GM18909 (cell line): Measurements from ENCODE around the gene PLSCR2.
"Not testable (repeated sequence)": the region's sequence is repeated elsewhere in the genome, so short reads cannot be mapped to it uniquely, and the experiment has no call there.

Source experiments
- ATAC-seq: cut with Tn5 transposase; IDR thresholded peaks from one replicate; pipeline ENCODE4 v1.9.1; 2021; ENCODE audit warnings: mild to moderate bottlenecking; ENCODE audit not compliant: unreplicated experiment, poor library complexity

Gene PLSCR2

GRCh38 chr3:146431240-146431639 lies 38.1 kb downstream of the PLSCR2 start:
- no peak for ATAC-seq

- no peak for ATAC-seq
Observed at GRCh38 chr3:146425341-146425740, 44.0 kb downstream of the PLSCR2 start.

- ATAC-seq: no peak
Observed at GRCh38 chr3:146421819-146422759, 47.3 kb downstream of the PLSCR2 start.

DNA sequence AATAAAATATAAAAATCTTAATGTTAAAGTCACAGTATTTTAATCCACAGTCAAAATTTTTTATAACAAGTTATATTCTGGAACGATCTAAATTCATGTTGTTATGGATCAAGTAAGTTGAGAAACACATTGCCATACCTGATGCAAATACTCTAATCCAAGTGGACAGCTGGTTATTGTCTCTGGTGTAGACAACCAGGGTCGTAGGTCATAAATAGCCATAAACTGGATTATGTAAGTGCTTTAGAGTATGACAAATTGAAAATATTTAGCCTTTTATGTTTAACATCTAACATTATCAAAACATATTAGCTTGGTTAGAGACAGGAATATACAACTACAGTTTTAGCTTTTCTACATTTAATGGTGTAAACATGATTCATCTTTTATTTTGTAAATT lies 53.0 kb downstream of the PLSCR2 start:
- ATAC-seq: no peak

DNA sequence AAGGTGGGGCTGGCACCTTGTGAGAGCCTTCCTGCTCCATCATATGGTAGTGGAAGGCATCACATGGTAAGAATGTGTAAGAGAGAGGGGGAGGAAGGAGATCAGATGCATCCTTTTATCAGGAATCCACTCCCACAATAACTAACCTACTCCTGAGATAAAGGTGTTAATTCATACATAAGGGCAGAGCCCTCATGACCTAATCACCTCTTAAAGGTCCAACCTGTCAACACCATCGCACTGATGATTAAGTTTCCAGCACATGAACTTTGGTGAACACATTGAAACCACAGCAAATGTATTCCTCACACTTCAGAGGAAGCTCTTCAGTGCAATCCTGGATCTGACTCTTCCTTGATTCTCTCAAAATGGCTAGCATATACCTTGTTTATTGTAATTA lies 55.4 kb downstream of the PLSCR2 start:
- no peak for ATAC-seq

DNA sequence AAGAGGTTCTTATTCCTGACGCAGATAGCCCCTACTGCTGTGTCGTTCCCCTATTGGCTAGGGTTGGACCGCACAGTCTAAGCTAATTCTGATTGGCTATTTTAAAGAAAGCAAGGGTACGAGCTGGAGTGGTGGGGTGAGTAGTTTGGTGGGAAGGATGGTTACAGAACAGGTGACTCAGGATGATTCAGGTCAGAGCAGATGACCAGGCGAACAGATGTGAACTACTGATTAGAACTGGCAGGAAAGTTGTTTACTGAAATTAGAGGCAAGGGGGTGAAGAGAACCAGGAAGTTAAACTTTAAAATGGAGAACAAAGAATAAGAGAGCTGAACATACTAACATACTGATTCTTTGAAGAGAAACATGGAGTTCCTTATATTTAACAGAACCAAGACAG lies 56.6 kb downstream of the PLSCR2 start:
- ATAC-seq: not testable (repeated sequence)

DNA sequence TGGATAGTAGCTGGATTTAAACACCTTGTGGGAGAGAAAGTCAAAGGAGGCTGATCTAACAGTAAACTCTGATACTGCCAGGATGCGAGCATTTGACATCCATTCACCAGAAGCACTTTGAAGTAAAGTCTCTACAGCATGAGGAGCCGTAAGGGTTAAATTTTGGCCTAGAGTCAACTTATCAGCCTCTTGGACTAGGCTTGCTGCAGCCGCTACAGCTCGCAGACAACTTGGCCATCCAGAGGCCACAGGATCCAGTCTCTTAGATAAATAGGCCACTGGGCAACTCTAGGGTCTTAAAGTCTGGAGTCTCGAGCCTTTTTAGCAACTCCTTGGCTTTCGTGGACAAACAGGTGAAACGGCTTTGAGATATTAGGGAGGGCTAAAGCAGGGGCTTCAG lies 61.4 kb downstream of the PLSCR2 start:
- no peak for ATAC-seq

- ATAC-seq: no peak
Observed at GRCh38 chr3:146404436-146404835, 64.9 kb downstream of the PLSCR2 start.

GRCh38 chr3:146403792-146404191 lies 65.6 kb downstream of the PLSCR2 start:
- no peak for ATAC-seq

GRCh38 chr3:146396792-146397191 lies 72.6 kb downstream of the PLSCR2 start:
- ATAC-seq: no peak

DNA sequence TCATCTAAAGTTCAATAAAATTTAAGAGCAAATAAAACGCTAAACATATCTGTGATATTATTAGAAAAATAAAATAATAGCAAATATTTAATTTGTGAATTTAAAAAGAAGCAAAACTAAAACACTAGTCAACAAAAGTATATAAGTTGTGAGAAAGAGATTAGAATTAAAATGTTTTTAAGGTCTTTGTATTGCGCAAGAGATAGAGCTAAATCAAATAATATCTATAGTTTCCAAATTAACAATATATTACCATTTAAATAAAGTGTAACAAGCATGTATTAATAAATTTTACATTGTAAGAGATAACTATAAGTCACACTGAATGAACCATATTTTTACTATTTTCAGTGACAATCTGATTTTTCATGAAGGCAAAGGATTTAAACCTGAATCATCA lies 74.2 kb downstream of the PLSCR2 start:
- ATAC-seq: no peak

- no peak for ATAC-seq
Observed at GRCh38 chr3:146390957-146391356, 78.4 kb downstream of the PLSCR2 start.

- no peak for ATAC-seq
Observed at GRCh38 chr3:146390006-146390772, 79.2 kb downstream of the PLSCR2 start.

DNA sequence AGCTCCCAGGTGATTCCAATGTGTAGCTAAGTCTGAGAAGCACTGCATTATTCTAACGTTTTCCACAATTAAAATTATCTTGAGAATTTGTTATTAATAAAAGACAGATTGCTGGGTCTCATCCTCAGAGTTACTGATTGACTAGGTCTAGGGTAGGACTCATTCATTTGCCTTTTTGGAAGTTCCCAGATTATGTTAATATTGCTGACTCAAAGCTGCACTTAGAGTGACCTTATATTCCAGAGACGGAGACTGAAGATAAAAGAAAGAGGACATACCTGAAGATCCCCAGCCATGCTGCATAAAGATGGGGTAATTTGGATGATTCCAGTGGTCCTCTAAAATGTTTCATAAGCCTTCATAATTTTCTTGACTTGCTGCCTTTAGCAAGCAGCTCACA lies 81.8 kb downstream of the PLSCR2 start:
- ATAC-seq: no peak

- no peak for ATAC-seq
Observed at GRCh38 chr3:146386936-146387335, 82.4 kb downstream of the PLSCR2 start.

DNA sequence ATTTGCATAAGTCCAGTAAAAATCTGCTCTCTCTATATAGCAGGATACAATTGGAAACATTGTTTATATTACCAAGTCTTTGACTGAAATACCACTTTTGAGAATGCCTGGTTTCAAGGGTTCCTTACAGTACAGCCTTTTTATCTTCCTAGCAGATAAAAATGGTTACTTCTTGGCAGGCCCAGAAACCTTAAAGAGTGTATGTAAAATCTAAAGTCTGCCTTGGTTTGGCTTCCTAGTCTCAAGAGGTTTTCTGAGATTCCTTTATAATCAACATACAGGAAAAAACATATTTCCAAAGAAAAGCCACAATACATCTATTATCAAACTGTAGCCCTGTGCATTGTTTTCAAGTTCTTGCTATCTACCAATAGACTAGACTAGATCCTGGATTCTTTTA lies 84.6 kb downstream of the PLSCR2 start:
- ATAC-seq: no peak
